Measurements from ENCODE around the gene PARN. TPM values are rescaled to one million over a fixed set of nuclear protein-coding genes. Genes with fewer than 3 reads are reported as not detected.
A peak's percentile ranks its signal among the peaks of the same experiment; 100 is the strongest.

Gene PARN
- total and polyA plus RNA-seq, 9 of the 15 experiments (the other 6 are each of a cell fraction or from before 2014, with no cell fraction given) = 9.6 to 51.3 (median 40.4) TPM

DNA sequence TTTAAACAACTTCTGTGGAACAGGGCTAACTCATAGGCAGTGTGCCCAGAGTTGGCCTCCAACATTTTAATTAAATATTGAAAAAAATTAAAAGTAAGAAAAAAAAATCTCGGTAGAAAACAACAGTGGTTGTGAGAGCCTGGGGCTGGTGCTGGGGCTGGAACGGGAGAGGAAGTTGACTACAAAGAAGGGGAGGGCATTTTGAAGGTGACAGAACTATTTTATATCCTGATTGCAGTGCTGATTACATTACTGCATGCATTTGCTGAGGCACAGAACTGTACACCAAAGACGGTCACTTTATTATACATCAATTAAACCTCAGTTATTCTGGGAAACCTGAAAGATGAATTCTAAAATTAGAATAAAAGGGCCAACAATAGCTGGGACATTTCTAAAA lies 142.5 kb downstream of the PARN start (continued):
- TF ChIP-seq IRF2 (CRISPR knock-in tag; IDR thresholded peaks at IDR 0.05) = no peak
- TF ChIP-seq HDAC1 (IDR thresholded peaks at IDR 0.05) = no peak
- TF ChIP-seq, protein P1, sequence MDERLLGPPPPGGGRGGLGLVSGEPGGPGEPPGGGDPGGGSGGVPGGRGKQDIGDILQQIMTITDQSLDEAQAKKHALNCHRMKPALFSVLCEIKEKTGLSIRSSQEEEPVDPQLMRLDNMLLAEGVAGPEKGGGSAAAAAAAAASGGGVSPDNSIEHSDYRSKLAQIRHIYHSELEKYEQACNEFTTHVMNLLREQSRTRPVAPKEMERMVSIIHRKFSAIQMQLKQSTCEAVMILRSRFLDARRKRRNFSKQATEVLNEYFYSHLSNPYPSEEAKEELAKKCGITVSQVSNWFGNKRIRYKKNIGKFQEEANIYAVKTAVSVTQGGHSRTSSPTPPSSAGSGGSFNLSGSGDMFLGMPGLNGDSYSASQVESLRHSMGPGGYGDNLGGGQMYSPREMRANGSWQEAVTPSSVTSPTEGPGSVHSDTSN (CRISPR knock-in tag; IDR thresholded peaks at IDR 0.05; ENCODE audit: low read depth) = no peak
- TF ChIP-seq, protein P1 (tag; conservative IDR thresholded peaks at IDR 0.05; ENCODE audit: low read depth) = peak; percentile 64

DNA sequence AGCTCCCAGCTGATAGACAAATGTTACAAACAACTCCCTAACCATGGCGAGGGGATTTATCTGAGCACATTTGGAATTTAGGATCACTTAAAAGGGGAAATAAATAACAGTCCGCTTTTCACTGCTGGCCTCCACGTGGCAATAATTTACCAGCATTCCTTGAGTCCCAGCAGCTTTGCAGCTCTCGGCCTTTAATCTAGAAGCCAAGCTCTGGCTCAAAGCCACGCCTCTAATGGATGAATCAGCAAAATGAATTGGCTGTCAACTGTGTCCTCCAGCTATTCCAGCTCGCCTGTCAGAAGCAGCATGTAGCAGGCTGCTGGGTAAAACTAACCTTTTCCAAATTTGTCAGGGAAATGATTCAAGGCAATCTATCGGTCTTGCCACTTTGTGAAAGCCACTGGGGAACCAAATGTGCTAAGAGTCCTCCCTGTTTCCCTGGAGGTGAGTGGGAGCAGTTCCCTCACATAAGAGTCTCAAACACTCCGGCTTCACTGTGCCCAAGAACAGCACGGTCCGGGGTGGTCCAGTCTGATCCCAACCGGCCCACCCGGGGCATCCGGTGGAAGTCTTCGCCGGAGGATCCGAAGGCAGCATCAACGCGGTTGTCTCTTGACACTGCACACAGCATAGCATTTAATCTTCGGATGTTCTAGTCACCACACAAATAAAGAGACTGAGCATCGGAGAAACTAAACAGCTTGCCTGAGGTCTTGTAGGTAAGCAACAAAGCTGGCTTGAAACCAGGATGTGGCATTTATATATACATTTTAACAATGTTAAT lies 143.3 kb downstream of the PARN start:
- H2AFZ ChIP-seq (ENCODE audit: low read depth, low read length) = peak overlapping the region; percentile 91
- CTCF ChIA-PET (ENCODE audit: low intra/inter-chr PET ratio) = no interaction called here
- TSS peak; percentile 84 for BruUV-seq (replicated peaks)
- TF ChIP-seq MXI1 (IDR thresholded peaks at IDR 0.05; ENCODE audit: low read depth, low read length) (peak; percentile 64; the same call in 1 of the 2 replicates), SRF (CRISPR knock-in tag; IDR thresholded peaks at IDR 0.05) (no peak), USF2 (CRISPR knock-in tag; IDR thresholded peaks at IDR 0.05) (0 out of 2 replicates have a peak, but pooled peaks have one; percentile 20), MEIS2 (IDR thresholded peaks at IDR 0.05; ENCODE audit: partially characterized antibody) (peak; percentile 91), ZNF764 (CRISPR knock-in tag; IDR thresholded peaks at IDR 0.05; ENCODE audit: low read depth) (no peak)
- TF ChIP-seq, protein P2, sequence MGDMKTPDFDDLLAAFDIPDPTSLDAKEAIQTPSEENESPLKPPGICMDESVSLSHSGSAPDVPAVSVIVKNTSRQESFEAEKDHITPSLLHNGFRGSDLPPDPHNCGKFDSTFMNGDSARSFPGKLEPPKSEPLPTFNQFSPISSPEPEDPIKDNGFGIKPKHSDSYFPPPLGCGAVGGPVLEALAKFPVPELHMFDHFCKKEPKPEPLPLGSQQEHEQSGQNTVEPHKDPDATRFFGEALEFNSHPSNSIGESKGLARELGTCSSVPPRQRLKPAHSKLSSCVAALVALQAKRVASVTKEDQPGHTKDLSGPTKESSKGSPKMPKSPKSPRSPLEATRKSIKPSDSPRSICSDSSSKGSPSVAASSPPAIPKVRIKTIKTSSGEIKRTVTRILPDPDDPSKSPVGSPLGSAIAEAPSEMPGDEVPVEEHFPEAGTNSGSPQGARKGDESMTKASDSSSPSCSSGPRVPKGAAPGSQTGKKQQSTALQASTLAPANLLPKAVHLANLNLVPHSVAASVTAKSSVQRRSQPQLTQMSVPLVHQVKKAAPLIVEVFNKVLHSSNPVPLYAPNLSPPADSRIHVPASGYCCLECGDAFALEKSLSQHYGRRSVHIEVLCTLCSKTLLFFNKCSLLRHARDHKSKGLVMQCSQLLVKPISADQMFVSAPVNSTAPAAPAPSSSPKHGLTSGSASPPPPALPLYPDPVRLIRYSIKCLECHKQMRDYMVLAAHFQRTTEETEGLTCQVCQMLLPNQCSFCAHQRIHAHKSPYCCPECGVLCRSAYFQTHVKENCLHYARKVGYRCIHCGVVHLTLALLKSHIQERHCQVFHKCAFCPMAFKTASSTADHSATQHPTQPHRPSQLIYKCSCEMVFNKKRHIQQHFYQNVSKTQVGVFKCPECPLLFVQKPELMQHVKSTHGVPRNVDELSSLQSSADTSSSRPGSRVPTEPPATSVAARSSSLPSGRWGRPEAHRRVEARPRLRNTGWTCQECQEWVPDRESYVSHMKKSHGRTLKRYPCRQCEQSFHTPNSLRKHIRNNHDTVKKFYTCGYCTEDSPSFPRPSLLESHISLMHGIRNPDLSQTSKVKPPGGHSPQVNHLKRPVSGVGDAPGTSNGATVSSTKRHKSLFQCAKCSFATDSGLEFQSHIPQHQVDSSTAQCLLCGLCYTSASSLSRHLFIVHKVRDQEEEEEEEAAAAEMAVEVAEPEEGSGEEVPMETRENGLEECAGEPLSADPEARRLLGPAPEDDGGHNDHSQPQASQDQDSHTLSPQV (IDR thresholded peaks at IDR 0.05) = peak; percentile 94

More for the DNA sequence above, 143.3 kb downstream of the PARN start:
- DNase-seq (ENCODE audit: extremely low read depth in 1 of 4, low spot score in 3 of 4) (peak; percentile 80 to 95 (median 84)), FAIRE-seq (peak; percentile 97), ATAC-seq (peak; percentile 92)
- Histone ChIP-seq H3K27me3 (ENCODE audit: control insufficient read depth in 2 of 2, insufficient read depth in 2 of 2, low read length in 2 of 2) (no peaks in the 10 kb centered on the region), H3K4me3 (peak overlapping the region; percentile 21), H4K20me1 (replicated peaks; ENCODE audit: control insufficient read depth, insufficient read depth, low read length) (no peaks in the 10 kb centered on the region), H3K4me1 (replicated peaks in 1 of 2; ENCODE audit: control insufficient read depth in 2 of 2, insufficient read depth in 2 of 2, low read length in 2 of 2) (peaks cover 7 to 38% of the 10 kb centered on the region in 2 experiments), H3K27ac (ENCODE audit: extremely low read depth, low read depth, low read length) (peak overlapping the region; percentile 72), H3K4me2 (ENCODE audit: insufficient read depth, low read length) (peak overlapping the region; percentile 79), H3K36me3 (ENCODE audit: control insufficient read depth, insufficient read depth, low read length) (peaks cover 9% of the 10 kb centered on the region; the same call in 2 of the 3 replicates), H3K9me1 (ENCODE audit: control insufficient read depth, insufficient read depth, low read length) (no peaks in the 10 kb centered on the region), H3K79me2 (ENCODE audit: control insufficient read depth, insufficient read depth, low read length) (peaks cover 14% of the 10 kb centered on the region; the same call in 1 of the 3 replicates), H3K9ac (ENCODE audit: insufficient read depth in 1 of 2, low read depth in 2 of 2, low read length in 2 of 2) (peak overlapping the region; percentile 62 to 86), H3K9me3 (replicated peaks; ENCODE audit: control insufficient read depth, insufficient read depth, low read depth, low read length) (no peaks in the 10 kb centered on the region)
- intact Hi-C loops (cut with micrococcal nuclease) (no loop called here), in situ Hi-C loops (cut with MboI) (no loop called here)
- 4% methylated on average over 20 of the region's 20 CpGs for WGBS (ENCODE audit: insufficient coverage, low coverage, missing lambda C conversion rate)
- POLR2A ChIA-PET = interaction anchor here (0.6 to 1.4 kb wide), 6 partner anchors 9 to 26 kb away, joined by 3 to 7 read pairs (median 3); no protein-coding TSS in a partner anchor

Data from K562 (cell line).